A549 (cell line): ENCODE data around the gene CA11. TPM values are rescaled to one million over a fixed set of nuclear protein-coding genes. Genes with fewer than 3 reads are reported as not detected.
"Not testable (repeated sequence)": the region's sequence is repeated elsewhere in the genome, so short reads cannot be mapped to it uniquely, and the experiment has no call there.

ENCODE experiments used
- ATAC-seq, 2 experiments: fragments of 200-7000 bp in 1 of 2; fragments of >200 bp in 1 of 2; cut with Nextera tagmentation in 1 of 2; cut with Tn5 transposase in 1 of 2; 3 replicates each; pipeline versions ENCODE4 v1.8.0 to v1.9.1; 2018 to 2020; ENCODE audit warnings: mild to moderate bottlenecking in 1 of 2, moderate library complexity in 1 of 2
- CTCF ChIA-PET: fragments of 300-600 bp; sonication (Branson Sonifier 250); formaldehyde crosslinking; extraction: SDS; loops from one replicate; lab custom pipeline; 2021; ENCODE audit warnings: antibody characterized with exemption, inconsistent platforms; lab: Yijun Ruan, JAX
- POLR2A ChIA-PET: fragments of 350-600 bp; formaldehyde crosslinking; extraction: SDS; loops from one replicate; lab custom pipeline; 2021; ENCODE audit warnings: antibody characterized with exemption, inconsistent platforms; lab: Yijun Ruan, JAX
- DNase-seq, 2 experiments: peaks; one replicate each; pipeline versions ENCODE4 v3.0.0 to v3.0.0-alpha.2; 2011 to 2016; ENCODE audit warnings: low read depth in 1 of 2, low spot score in 1 of 2
- FAIRE-seq: peaks from 2 replicates; lab custom pipeline; 2011; peaks lifted over from hg19 to GRCh38; lab: Jason Lieb, UNC
- H3K27ac ChIP-seq, 2 experiments: fragments of >200 bp; sonication (Bioruptor Twin); formaldehyde crosslinking; 3 replicates each; pipeline ENCODE4 v1.5.1; 2016 to 2017
- H3K4me1 ChIP-seq: fragments of >200 bp; sonication (Bioruptor Twin); formaldehyde crosslinking; 3 replicates; pipeline ENCODE4 v1.6.1; 2016
- H3K4me2 ChIP-seq: fragments of >200 bp; sonication (Bioruptor Twin); formaldehyde crosslinking; 3 replicates; pipeline ENCODE4 v1.6.1; 2016
- H3K4me3 ChIP-seq: fragments of >200 bp; sonication (Bioruptor Twin); formaldehyde crosslinking; 3 replicates; pipeline ENCODE4 v1.5.1; 2016
- H3K9me3 ChIP-seq: fragments of >200 bp; sonication (Bioruptor Twin); formaldehyde crosslinking; 3 replicates; pipeline ENCODE4 v1.6.1; 2016
- ATOH8 ChIP-seq: fragments of 250-450 bp; sonication (Bioruptor Pico); IDR thresholded peaks from 2 replicates; pipeline ENCODE4 v1.5.0; 2020; ENCODE audit warnings: low read depth, mild to moderate bottlenecking, moderate library complexity
- CBX2 ChIP-seq: fragments of 200-600 bp; sonication (generic); IDR thresholded peaks from 2 replicates; pipeline ENCODE4 v1.6.1; 2016; ENCODE audit warnings: low read depth, mild to moderate bottlenecking, borderline replicate concordance
- CEBPB ChIP-seq, 2 experiments: fragments of >200 bp in 1 of 2; sonication (Bioruptor Twin) in 1 of 2; formaldehyde crosslinking in 1 of 2; IDR thresholded peaks; 2 replicates each; pipeline ENCODE4 v1.6.1; 2012 to 2016
- CHD2 ChIP-seq: fragments of 150-350 bp; IDR thresholded peaks from 2 replicates; pipeline ENCODE4 v1.6.1; 2014; ENCODE audit warnings: low read length; ENCODE audit not compliant: partially characterized antibody
- CHD4 ChIP-seq: fragments of 200-600 bp; sonication (generic); IDR thresholded peaks from 2 replicates; pipeline ENCODE4 v1.6.1; 2016; ENCODE audit warnings: antibody characterized with exemption, mild to moderate bottlenecking, borderline replicate concordance
- CTCF ChIP-seq: fragments of >200 bp; sonication (Bioruptor Twin); formaldehyde crosslinking; IDR thresholded peaks from 3 replicates; pipeline ENCODE4 v1.5.1; 2016
- E2F6 ChIP-seq: IDR thresholded peaks from 2 replicates; pipeline ENCODE4 v1.6.1; 2012; ENCODE audit warnings: low read depth, borderline replicate concordance
- ELK1 ChIP-seq: fragments of 150-350 bp; IDR thresholded peaks from 2 replicates; pipeline ENCODE4 v1.6.1; 2014; ENCODE audit warnings: low read depth, mild to moderate bottlenecking, low read length
- HMGXB4 ChIP-seq: fragments of 250-450 bp; sonication (Bioruptor Pico); IDR thresholded peaks from 2 replicates; pipeline ENCODE4 v1.5.0; 2021; ENCODE audit warnings: mild to moderate bottlenecking, moderate library complexity, borderline replicate concordance
- HOXB13 ChIP-seq: fragments of 250-450 bp; sonication (Bioruptor Pico); IDR thresholded peaks from 2 replicates; pipeline ENCODE4 v1.5.0; 2020; ENCODE audit warnings: low read depth, mild to moderate bottlenecking, moderate library complexity
- HOXB5 ChIP-seq: fragments of 250-450 bp; sonication (Bioruptor Pico); IDR thresholded peaks from 2 replicates; pipeline ENCODE4 v1.5.0; 2020; ENCODE audit warnings: mild to moderate bottlenecking, moderate library complexity
- JUN ChIP-seq, 2 experiments: fragments of >200 bp; sonication (Bioruptor Twin); formaldehyde crosslinking; IDR thresholded peaks; 2 replicates in 1 of 2; 3 replicates in 1 of 2; pipeline ENCODE4 v1.6.1; 2016 to 2017
- KDM1A ChIP-seq: fragments of 200-600 bp; sonication (generic); IDR thresholded peaks from 2 replicates; pipeline ENCODE4 v1.6.1; 2016; ENCODE audit warnings: low read depth, mild to moderate bottlenecking
- KDM5A ChIP-seq: fragments of 200-600 bp; sonication (generic); IDR thresholded peaks from 2 replicates; pipeline ENCODE4 v1.6.1; 2016; ENCODE audit warnings: antibody characterized with exemption, mild to moderate bottlenecking
- MAX ChIP-seq: IDR thresholded peaks from 2 replicates; pipeline ENCODE4 v1.6.1; 2012
- PHF8 ChIP-seq: fragments of 200-600 bp; sonication (generic); IDR thresholded peaks from 2 replicates; pipeline ENCODE4 v1.6.1; 2016; ENCODE audit warnings: low read depth, mild to moderate bottlenecking, antibody characterized with exemption, moderate library complexity, borderline replicate concordance
- POLR2AphosphoS2 ChIP-seq: conservative IDR thresholded peaks from 2 replicates; pipeline ENCODE4 v1.6.1; 2012; ENCODE audit warnings: low read length, improper control_type of control experiment, inconsistent platforms
- TP53 ChIP-seq: fragments of 250-450 bp; sonication (Bioruptor Pico); IDR thresholded peaks from 2 replicates; pipeline ENCODE4 v1.5.0; 2021; ENCODE audit warnings: mild to moderate bottlenecking, moderate library complexity
- ZFP36 ChIP-seq: fragments of 450-650 bp; IDR thresholded peaks from 2 replicates; pipeline ENCODE4 v1.6.1; 2014; ENCODE audit warnings: borderline replicate concordance; ENCODE audit not compliant: partially characterized antibody
- ZNF302 ChIP-seq: fragments of 250-450 bp; sonication (Bioruptor Pico); IDR thresholded peaks from 2 replicates; pipeline ENCODE4 v1.9.0; 2021; ENCODE audit warnings: inconsistent platforms, mild to moderate bottlenecking, moderate library complexity
- WGBS: methylation state at CpG from one replicate; pipeline ENCODE4 v1.1.6; 2017; ENCODE audit errors: missing lambda C conversion rate; 5-methylcytosine and 5-hydroxymethylcytosine counted together
- polyA plus RNA-seq, 4 experiments: library from polyadenylated mRNA; depleted of rRNA in 3 of 4; stranded (reverse); fragments of >200 nt; fragmentation: RNase III in 1 of 4; extraction: RNeasy Plus Mini Kit Qiagen cat#74134 plus additional on column Dnase treatment in 1 of 4; gene quantifications; 2 replicates in 3 of 4; 3 replicates in 1 of 4; pipeline ENCODE4 v1.2.3, GENCODE V29; 2011 to 2017

The CA11 gene
- polyA plus RNA-seq, 2 of the 4 experiments (the other 2 are of a cell fraction): 9.8 to 21.0 TPM

- Histone ChIP-seq H3K4me2 (no peak overlapping the region), H3K4me1 (peaks cover 8% of the 10 kb centered on the region), H3K9me3 (no peaks in the 10 kb centered on the region), H3K4me3 (no peak overlapping the region), H3K27ac (no peak overlapping the region)
- 87% methylated on average over 43 of the region's 45 CpGs for WGBS
- DNase-seq (no peak), ATAC-seq (no peak), FAIRE-seq (no peak)
- POLR2A ChIA-PET: no interaction called here
- CTCF ChIA-PET: interaction anchor here (0.6 to 1.4 kb wide), 4 partner anchors 26 to 161 kb away, joined by 3 to 4 read pairs (median 3); no protein-coding TSS in a partner anchor
- TF ChIP-seq HOXB5 (no peak), HOXB13 (CRISPR knock-in tag) (no peak), HMGXB4 (CRISPR knock-in tag) (no peak), POLR2AphosphoS2 (no peak), TP53 (no peak), CBX2 (no peak), ELK1 (no peak), MAX (no peak), CTCF (no peak), ZFP36 (no peak), CHD2 (no peak), CHD4 (no peak), PHF8 (no peak), CEBPB (IDR thresholded peaks at IDR 0.05) (no peak), JUN (IDR thresholded peaks at IDR 0.05) (no peak), ZNF302 (no peak), KDM1A (no peak), E2F6 (no peak), KDM5A (no peak), ATOH8 (no peak)
These were observed 34.6 kb upstream of the CA11 start for GRCh38 chr19:48680436-48681126.

GRCh38 chr19:48680006-48680405 lies 34.0 kb upstream of the CA11 start:
- H3K27ac ChIP-seq, H3K4me1 ChIP-seq, POLR2A ChIA-PET, DNase-seq, H3K9me3 ChIP-seq, FAIRE-seq, H3K4me2 ChIP-seq, ATAC-seq, H3K4me3 ChIP-seq: not testable (repeated sequence)
- CTCF ChIA-PET: interaction anchor here (0.7 to 1.4 kb wide), 4 partner anchors 13 to 109 kb away, joined by 3 to 4 read pairs (median 3); partner anchors contain the start of gene FUT2
- WGBS: 87% methylated on average over 12 of the region's 19 CpGs
